ENCODE data around the gene SCAF4.
"Not testable (repeated sequence)": the region's sequence is repeated elsewhere in the genome, so short reads cannot be mapped to it uniquely, and the experiment has no call there.

SCAF4 gene

DNA sequence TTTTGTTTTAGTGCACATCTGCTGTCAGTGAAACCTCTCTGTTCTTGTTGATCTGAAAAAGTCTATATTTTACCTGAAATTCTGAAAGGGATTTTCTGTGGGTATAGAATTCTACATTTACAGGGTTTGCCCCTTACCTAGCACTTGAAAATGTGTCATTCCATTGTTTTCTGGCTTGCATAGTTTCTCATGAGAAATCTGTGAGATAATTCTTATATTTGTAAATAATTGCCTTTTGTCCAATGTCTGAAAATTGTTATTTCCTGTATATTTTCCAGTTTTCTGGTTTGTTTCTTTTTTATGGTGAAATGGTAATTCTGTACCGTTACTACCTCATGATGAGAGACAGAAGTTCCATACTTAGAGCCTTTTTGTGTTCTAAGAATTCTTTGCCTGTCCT is 11.8 kb upstream of the SCAF4 start:
- Histone ChIP-seq H3K4me3 (no peak overlapping the region), H3K27ac (no peak overlapping the region)
- TF ChIP-seq, protein P1, sequence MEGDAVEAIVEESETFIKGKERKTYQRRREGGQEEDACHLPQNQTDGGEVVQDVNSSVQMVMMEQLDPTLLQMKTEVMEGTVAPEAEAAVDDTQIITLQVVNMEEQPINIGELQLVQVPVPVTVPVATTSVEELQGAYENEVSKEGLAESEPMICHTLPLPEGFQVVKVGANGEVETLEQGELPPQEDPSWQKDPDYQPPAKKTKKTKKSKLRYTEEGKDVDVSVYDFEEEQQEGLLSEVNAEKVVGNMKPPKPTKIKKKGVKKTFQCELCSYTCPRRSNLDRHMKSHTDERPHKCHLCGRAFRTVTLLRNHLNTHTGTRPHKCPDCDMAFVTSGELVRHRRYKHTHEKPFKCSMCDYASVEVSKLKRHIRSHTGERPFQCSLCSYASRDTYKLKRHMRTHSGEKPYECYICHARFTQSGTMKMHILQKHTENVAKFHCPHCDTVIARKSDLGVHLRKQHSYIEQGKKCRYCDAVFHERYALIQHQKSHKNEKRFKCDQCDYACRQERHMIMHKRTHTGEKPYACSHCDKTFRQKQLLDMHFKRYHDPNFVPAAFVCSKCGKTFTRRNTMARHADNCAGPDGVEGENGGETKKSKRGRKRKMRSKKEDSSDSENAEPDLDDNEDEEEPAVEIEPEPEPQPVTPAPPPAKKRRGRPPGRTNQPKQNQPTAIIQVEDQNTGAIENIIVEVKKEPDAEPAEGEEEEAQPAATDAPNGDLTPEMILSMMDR (IDR thresholded peaks at IDR 0.05), result no peak
- DNase-seq (ENCODE audit: low spot score), result no peak

DNA sequence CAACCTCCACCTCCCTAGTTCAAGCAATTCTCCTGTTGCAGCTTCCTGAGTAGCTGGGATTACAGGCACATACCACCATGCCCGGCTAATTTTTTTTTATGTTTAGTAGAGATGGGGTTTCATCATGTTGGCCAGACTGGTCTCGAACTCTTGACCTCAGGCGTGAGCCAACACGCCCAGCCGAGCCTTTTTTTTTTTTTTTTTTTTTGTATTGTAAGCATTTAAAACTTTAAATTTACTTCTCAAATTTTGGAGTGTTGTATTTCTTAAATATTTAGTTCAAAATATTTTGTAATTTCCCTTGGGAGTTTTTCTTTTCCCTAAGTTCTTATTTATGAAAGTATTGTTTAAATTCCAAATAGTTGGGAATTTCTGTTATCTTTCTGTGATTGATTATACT is 9.2 kb upstream of the SCAF4 start:
- Histone ChIP-seq H3K4me3 (no peak overlapping the region), H3K27ac (no peak overlapping the region)
- no peak for DNase-seq (ENCODE audit: low spot score)
- TF ChIP-seq, protein P1 (IDR thresholded peaks at IDR 0.05), result no peak

DNA sequence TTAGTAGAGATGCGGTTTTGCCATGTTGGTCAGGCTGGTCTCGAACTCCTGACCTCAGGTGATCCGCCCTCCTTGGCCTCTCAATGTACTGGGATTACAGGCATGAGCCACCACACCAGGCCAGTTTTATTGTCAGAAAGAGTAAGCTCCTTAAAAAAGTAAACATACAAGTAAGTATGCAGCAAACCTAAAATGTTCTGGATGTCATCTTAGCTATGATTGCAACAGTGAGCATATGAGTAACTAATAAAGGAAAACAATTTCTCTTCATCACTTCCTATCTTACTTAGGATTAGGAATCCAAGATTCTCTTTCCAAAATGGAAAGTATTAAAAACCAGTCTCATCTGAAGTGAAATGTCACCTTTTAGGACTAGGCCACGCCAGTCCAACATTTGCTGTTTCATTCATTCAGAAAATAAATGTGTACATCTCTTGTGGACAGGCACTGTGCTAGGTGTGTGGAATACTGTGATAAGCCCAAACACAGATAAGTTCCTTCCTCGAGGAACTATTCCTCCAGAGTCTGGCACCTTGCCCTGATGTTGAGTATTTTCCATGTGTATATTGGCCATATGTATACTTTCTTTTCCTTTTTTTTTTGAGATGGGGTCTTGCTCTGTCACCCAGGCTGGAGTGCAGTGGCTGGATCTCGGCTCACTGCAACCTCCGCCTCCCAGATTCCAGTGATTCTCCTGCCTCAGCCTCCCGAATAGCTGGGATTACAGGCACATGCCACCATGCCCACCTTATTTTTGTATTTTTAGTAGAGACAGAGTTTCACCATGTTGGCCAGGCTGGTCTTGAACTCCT is 5.9 kb upstream of the SCAF4 start:
- H3K4me3 ChIP-seq; DNase-seq (ENCODE audit: low spot score); H3K27ac ChIP-seq: not testable (repeated sequence)

DNA sequence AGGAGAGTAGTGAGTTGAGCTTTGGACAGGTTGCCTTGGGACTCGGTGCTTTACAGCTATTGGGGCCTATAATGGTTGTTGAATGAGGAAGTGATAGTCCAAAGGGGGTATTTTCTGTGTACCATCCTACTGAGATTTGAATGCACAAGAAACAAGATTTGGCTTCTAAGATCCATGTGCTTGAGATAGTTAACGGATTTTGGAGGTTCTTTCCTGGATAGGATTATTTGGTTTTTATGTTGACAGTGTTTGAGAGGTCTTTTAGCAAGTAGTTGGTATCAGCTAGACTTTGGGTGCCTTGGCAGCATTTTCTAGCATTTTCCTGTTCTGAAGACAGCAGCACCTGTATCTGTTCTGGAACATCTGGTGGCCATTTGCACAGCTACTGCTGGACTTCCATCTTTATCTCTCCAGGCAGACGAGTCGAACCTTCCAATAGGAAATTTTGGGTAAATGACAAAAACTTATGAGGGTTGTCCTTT is 3.6 kb upstream of the SCAF4 start:
- TF ChIP-seq, protein P1 (IDR thresholded peaks at IDR 0.05), result no peak
- Histone ChIP-seq H3K27ac (no peak overlapping the region), H3K4me3 (no peak overlapping the region)
- DNase-seq (ENCODE audit: low spot score), result no peak

DNA sequence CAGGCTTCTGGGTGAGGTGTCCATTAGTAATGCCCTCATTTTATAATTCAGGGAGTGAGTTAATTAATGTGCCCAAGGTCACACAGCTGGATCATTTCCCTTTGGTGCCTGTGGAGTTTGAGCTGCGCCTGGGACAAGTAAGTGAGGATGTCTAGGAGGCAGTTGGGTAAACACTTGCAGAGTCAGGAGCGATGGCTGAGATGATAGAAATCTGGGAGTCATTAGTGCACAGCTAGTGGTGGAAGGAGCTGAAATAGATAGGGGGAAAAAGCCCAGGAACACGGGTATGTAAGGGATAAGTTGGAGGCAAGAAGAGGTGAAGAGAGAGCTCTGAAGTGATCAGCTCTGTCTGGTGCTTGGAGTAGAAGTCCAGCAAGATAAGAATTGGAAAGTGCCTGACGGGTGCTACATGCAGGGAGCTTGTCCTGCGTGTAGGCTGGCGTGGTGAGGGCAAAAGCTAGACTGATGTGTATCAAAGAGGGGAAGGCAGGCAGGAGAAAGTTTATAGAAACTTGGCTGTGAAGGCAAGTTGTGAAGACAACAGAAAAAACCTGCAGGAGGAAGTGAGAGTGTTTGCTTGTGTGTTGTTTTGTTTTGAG is 1.7 kb upstream of the SCAF4 start:
- no peak for DNase-seq (ENCODE audit: low spot score)
- peak overlapping the region in 1 of 2 donors; percentile 98 for H3K27ac ChIP-seq
- TF ChIP-seq, protein P1 (IDR thresholded peaks at IDR 0.05), result no peak

DNA sequence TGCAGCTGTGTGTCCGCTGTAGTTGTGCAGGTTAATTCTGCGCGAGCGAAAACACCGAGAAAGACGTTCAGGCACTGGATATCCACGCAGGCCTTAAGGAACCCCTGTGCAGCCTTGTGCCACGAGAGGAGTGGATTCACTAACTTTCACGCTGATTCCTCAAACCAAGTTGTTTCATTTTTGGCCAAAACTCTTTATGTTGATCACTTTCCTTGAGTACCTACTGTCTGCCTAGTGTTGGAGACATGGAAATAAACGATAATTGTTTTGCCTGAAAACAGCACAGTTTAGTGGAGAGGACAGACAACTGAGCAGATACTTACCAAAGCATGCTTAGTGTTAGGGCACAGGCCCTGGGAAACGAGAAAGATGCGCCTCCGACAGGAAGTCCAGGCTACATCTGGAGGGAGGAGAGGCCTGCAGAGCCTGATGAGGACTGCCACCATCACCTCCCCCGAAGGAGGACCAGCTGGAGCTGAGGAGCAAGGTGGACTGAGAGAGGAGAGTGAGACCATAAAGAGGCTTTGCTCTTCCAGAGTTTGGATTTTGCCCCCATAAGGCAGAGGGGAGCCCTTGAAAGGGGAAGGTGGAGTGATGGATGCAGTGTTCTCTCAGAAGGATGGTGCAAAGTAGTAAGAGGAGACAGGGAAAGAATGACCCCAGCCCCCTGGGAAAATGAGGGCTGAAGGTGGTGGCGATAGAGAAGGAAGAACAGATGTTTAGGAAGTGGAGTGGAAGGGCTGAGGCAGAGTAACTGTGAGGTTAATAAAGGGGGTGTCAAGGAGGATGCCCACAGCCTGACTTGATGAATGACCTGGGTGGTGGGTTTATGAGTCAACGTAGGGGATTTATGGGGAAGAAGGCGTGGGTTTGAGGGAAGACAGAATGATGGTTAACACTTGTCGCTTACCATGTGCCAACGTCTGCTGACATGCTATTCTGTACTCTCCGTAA is 956 bp upstream of the SCAF4 start:
- H3K4me3 ChIP-seq, result peak overlapping the region; percentile 94
- peak overlapping the region; percentile 77 to 98 for H3K27ac ChIP-seq
- TF ChIP-seq, protein P1 (IDR thresholded peaks at IDR 0.05), result no peak
- no peak for DNase-seq (ENCODE audit: low spot score)

More for the DNA sequence above, 1.7 kb upstream of the SCAF4 start:
- no peak overlapping the region for H3K4me3 ChIP-seq

All from coronary artery (tissue), 2 donors.